NCI-H226 (cell line): ENCODE measurements around the gene PLCB1.
"Not testable (repeated sequence)": the region's sequence is repeated elsewhere in the genome, so short reads cannot be mapped to it uniquely, and the experiment has no call there.

ENCODE experiments used
- DNase-seq: peaks from one replicate; pipeline ENCODE4 v3.0.0-alpha.2; 2015

PLCB1 gene

DNA sequence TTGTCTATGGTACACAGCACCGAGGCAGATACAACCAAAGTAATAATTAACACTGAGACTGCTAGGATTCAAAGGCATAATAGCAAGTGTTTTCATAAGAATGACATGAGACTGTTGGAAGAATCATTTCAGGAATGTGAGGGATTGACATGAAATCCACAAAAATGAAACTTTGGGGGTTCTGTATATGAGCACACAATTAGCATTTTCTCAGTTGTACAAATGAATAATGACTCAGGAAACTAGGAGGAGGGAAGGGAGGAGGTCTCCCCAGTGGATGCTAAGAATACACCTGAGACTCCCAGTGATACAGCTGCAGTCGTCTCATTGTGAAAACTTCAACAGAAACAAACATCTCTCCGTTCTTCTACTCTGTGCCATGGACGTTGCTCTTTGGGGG lies 508.4 kb downstream of the PLCB1 start:
- DNase-seq = no peak

- no peak for DNase-seq
Observed at GRCh38 chr20:8642247-8642646, 510.2 kb downstream of the PLCB1 start.

DNA sequence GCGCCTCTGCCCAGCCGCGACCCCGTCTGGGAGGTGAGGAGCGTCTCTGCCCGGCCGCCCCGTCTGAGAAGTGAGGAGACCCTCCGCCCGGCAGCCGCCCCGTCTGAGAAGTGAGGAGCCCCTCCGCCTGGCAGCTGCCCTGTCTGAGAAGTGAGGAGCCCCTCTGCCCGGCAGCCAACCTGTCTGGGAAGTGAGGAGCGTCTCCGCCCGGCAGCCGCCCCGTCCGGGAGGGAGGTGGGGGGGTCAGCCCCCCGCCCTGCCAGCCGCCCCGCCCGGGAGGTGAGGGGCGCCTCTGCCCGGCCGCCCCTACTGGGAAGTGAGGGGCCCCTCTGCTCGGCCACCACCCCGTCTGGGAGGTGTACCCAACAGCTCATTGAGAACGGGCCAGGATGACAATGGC lies 512.4 kb downstream of the PLCB1 start:
- DNase-seq = not testable (repeated sequence)

GRCh38 chr20:8645326-8645725 lies 513.3 kb downstream of the PLCB1 start:
- DNase-seq = no peak

DNA sequence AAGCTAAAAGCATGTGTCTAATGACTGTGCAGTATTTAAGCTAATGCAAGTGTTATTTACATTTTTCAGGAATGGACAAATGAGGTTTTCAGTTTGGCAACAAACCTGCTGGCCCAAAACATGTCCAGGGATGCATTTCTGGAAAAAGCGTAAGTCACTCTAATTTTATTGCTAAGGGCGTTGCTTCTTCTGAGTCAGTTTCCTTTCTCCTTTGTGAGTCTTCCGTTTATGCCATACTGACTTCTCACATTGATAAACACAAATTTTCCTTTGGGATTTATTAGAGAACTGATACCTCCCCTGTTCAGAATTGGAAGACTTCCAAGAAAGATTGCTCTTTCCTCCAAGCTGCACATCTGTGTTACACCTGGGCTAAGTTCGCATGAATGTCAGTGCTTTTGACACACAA lies 514.0 kb downstream of the PLCB1 start:
- no peak for DNase-seq

DNA sequence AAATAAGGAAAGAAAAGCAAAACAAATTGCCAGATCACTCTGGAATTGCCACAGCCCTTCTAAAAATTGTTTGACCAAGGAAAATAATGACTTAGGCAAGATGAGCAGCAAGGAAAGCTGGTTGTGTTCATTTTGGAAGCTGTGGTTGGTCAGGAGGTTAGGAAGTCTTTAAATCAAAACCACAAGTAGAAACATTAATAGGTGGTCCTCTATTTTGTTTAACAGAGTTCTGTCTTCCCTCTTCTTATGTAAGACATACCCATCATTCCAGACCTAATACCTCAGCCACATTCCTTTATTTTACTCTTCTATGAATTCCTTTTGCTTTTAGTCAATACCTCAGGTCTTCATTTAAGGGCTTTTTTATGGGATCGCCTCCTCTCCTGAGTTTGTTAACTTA lies 514.6 kb downstream of the PLCB1 start:
- peak; percentile 36 for DNase-seq

DNA sequence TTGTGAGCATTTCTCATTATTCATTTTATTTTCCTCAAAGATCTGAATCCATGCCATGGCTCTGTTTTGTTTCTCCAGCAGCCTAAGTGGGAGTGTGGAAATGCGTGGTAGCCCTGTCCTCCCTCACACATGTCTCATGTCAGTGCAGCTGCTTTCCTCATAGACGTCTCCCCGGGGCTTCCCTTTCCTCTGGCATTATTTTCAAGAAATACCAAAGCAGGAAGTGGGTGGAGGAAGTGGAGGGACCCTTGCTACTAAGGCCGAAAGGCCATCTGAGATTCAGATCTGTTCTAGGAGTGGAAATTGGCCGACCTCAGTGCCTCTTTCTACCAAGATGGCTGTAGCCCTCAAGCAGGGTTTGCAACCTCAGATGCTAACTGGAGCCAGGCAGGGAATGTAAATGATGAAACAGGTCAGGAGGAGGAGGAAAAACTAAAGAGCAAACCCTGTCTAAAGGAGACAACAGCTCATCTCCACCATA lies 515.9 kb downstream of the PLCB1 start:
- peak; percentile 9 for DNase-seq

DNA sequence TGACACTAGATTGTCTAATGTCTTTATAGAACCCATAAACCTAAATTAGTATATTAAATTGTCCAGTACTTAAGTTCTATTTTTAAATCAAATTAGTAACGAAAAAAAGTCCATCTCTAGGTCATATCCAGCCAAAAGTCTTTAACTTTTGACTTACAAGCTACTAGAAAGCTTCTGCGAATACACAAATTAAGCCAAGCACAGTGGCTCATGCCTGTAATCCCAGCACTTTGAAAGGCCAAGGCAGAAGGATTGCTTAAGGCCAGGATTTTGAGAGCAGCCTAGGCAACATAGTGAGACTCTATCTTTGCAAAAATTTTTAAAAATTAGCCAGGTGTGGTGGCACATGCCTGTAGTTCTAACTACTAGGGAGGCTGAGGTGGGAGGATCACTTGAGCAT lies 516.4 kb downstream of the PLCB1 start:
- no peak for DNase-seq

GRCh38 chr20:8652396-8652795 lies 520.3 kb downstream of the PLCB1 start:
- no peak for DNase-seq

- no peak for DNase-seq
Observed at GRCh38 chr20:8654486-8654885, 522.4 kb downstream of the PLCB1 start.

DNA sequence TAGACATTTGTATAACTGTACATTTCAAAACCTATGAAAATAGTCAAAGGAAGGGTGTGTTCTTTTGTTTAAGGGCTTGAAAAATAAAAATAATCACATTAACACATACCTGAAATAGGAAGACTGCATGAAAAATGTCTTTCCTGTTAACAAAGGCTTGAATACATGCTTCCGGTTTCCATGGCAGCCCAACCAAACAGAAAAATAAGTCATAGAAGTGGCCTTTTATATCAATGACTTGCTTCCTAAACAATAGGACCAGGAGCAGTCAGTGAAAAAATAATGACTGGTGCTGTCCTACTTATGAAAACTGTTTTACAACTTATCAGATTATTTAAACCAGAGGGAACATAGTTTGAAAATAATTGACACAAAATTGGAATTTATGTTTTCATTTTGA lies 524.3 kb downstream of the PLCB1 start:
- DNase-seq = no peak

DNA sequence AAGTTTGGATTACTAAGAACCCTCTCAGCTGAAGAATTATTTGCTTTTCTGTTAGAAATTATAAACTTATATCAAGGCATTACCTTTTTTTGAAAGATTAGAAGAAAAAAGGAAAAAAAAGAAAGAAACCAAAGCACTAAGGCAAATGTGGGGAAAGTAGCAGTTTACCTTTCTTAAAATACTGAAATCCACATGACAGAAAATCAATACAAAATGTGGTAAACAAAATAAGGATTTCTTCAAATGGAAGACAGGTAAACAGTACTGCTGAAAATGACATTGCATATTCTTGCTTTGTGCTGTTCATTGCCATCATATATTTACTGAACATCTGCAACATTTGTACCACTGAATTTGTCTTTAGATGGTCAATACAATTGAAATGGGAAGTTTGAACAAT lies 525.6 kb downstream of the PLCB1 start:
- no peak for DNase-seq

DNA sequence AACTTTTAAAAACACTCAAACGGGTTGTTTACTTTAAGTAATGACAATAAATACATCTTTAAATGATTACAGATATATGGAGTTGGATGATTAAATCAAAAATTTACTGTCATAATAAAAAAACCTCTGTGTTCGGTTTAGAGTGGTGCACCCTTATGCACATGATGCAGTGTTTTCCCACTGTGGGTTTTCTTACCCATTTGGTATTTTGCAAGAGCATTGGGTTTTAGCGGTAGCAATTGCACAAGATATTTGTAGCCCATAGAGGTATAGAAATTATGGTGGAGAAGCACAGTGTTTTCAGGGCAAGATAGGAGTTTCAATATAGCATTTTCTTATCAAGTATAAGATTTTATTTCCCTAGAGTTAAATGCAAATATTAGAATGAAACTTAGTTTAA lies 526.0 kb downstream of the PLCB1 start:
- no peak for DNase-seq

DNA sequence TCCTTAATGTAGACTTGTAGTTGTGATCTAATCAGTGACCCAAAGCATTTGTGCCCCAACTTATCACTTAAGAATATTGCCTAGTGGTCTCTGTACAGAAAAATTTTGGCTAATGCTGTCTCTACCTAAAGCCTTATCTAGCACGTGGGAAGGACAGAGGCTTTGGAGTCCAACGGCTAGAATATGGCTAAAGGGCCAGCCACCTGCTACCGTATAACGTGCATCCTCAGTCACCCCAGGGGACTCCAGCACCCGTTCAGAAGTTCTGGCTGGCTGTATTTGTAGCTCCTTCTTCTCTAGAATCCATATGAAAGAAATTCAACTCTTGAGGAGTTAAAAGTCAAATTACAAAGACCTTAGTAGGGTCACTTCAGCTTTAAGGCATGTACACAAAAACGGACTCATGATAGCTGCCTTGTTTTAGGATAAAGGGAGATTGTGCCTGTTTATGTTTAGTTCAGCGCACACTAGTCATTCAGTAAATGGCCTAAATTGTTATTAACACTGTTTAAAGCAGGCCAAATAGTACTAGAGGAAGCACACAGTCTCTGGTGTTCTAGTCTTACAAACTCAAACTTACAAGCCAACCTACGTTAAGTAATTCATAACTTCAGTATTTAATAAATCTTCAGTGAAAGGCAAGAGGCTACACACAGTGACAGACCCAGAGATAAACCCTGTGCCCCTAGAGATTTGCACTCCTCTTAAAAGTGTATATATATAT lies 529.3 kb downstream of the PLCB1 start:
- DNase-seq = no peak

GRCh38 chr20:8662433-8662954 lies 530.4 kb downstream of the PLCB1 start:
- DNase-seq = no peak

GRCh38 chr20:8663424-8663823 lies 531.4 kb downstream of the PLCB1 start:
- DNase-seq = no peak

DNA sequence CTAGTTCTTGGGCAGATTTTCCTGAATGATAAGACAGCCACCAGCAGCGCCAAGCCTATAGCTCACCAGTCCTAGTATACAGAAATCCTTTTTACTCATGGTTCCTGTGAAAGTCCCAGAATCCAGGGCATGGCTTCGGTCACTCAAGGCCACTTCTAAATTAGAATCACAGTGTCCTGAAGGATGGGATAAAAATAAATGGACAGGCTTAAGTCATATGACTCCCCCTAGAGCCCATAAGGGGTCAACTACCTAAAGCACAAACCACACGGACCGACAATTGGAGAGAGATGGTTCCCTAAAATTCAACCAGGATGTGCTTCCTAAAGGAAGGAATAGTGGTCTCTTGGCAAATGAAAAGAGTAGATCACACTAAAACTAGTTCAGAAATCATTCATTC lies 532.7 kb downstream of the PLCB1 start:
- no peak for DNase-seq

GRCh38 chr20:8667306-8667705 lies 535.2 kb downstream of the PLCB1 start:
- no peak for DNase-seq

GRCh38 chr20:8670207-8670892 lies 538.3 kb downstream of the PLCB1 start:
- DNase-seq = no peak

DNA sequence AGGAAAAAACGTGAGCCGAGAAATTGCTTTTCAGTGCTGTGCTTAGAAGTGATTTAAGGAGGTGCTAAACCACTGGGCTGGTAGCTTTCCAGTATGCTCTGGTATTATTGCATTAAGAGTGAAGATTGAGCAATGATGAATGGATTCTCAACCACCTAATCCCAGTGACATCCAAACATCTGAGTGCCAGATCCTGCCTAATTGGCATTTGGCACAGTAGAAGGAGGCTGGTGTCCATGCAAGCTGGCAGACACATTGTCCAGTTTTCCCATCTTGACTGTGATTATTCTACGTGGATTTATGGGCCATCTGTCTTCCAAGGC lies 538.8 kb downstream of the PLCB1 start:
- DNase-seq = no peak

GRCh38 chr20:8671370-8671961 lies 539.4 kb downstream of the PLCB1 start:
- DNase-seq = no peak

- no peak for DNase-seq
Observed at GRCh38 chr20:8673116-8673515, 541.0 kb downstream of the PLCB1 start.

DNA sequence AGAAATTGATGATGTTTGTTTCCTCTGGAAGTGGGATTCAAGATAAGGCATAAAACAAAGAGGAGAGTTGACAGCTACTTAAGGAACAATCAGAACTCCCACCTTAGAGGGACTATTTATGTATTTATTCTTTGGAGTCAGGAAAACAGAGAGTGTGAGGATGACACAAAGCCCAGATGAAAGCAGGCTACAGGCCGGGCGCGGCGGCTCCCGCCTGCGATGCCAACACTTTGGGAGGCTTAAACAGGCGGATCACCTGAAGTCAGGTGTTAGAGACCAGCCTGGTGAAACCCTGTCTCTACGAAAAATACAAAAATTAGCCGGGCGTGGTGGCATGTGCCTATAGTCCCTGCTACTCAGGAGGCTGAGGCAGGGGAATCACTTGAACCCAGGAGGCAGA lies 543.8 kb downstream of the PLCB1 start:
- no peak for DNase-seq

- DNase-seq = peak; percentile 12
Observed at GRCh38 chr20:8678098-8678776, 546.2 kb downstream of the PLCB1 start.
